HG03439 (cell line): ENCODE data around the gene MACROD2.

Experiments
- ATAC-seq: cut with Tn5 transposase; IDR thresholded peaks from one replicate; pipeline ENCODE4 v1.9.1; 2021; ENCODE audit warnings: mild to moderate bottlenecking, moderate library complexity; ENCODE audit not compliant: unreplicated experiment

The MACROD2 gene

DNA sequence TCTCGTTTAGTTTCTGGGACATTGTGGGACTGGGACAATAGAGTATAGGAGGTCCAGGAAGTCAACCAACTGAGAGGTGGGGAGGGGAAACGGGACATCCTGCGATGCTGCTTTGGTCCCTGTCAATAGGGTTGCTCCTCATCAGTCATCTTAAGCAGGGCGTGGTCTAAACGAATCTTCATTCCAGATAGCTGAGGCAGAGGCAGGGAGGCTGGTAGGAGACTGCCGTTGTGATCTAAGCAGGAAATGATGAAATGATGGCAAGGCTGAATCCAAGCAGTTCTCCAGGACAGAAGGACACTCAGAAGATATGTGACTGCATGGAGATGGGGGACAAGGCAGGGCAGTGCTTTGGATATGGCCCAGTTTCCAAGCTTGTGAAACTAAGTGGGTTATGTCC lies 1624.5 kb downstream of the MACROD2 start:
- no peak for ATAC-seq

DNA sequence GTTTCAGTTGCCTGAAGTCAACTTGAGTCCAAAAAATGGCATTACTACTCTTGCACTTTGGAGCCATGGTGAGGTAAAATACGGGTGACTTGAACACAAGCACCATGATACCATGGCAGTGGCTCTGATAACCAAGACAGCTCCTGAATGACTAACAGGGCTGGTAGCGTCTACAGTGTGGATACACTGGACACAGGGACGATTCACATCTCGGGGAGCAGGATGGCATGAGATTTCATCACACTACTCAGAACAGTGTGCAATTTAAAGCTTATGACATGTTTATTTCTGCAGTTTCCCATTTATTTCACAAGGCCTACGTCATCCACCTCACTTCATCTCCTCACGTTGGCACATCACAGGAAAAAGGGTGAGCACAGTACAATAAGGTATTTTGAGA lies 1627.1 kb downstream of the MACROD2 start:
- ATAC-seq = no peak

GRCh38 chr20:15623215-15623614 lies 1627.9 kb downstream of the MACROD2 start:
- ATAC-seq = no peak

DNA sequence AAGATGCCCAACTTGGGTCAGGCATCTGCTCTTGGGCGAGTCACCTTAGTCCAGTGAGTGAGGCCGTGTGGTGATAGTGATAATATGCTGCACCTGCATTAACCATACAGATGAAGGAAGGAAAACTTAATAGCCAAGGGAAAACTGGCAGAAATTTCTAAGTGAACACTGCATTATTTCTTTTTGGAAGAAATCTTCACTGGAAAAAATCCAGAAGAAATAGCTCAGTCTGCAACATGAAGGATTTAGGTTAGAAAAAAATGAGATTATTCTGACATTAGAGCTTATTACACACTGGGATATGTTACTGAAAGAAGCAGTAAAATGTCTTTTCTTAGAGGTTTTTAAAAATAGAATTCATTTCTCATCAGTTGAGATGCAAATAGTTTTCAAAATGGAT lies 1630.7 kb downstream of the MACROD2 start:
- no peak for ATAC-seq

DNA sequence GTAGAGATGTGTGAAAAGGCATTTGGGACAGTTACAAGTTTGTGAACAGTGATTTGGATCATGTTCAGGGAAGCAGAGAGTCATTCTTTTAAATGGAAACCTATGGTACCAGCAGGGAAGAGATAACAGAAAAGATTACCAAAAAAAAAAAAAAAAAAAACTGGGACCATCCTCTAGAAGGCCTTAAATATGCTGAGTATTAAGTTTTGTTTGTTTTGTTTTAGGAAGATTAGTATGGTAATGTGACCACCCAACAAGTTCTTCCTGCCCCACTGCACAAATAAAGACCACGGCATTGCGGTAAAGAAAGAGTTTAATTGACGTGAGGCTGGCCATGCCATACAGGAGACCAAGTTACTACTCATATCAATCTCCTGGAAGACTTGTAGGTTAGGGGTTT lies 1631.8 kb downstream of the MACROD2 start:
- no peak for ATAC-seq

DNA sequence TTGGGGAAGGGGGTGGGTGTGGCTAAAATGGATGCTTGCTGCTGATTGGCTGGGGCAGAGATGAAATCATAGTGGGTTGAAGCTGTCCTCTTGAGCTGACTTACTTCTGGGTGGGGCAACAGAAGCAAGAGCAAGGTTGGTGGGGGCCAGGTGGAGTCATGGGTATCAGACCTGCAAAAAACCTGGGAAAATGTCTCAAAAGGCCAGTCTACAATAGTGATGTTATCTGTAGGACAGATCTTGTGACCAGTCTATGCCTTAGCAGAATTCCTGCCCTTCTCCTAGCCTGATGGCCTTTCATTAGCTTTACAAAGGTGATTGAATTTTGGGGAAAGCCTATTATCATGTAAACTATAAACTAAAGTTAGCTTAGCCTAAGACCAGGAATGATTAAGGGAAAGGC lies 1632.2 kb downstream of the MACROD2 start:
- ATAC-seq = no peak

- no peak for ATAC-seq
These were observed 1633.6 kb downstream of the MACROD2 start for GRCh38 chr20:15628851-15629353.

- no peak for ATAC-seq
These were observed 1635.0 kb downstream of the MACROD2 start for GRCh38 chr20:15630360-15630759.

- ATAC-seq = no peak
These were observed 1637.4 kb downstream of the MACROD2 start for GRCh38 chr20:15632680-15633079.

- no peak for ATAC-seq
These were observed 1638.8 kb downstream of the MACROD2 start for GRCh38 chr20:15634102-15634501.

DNA sequence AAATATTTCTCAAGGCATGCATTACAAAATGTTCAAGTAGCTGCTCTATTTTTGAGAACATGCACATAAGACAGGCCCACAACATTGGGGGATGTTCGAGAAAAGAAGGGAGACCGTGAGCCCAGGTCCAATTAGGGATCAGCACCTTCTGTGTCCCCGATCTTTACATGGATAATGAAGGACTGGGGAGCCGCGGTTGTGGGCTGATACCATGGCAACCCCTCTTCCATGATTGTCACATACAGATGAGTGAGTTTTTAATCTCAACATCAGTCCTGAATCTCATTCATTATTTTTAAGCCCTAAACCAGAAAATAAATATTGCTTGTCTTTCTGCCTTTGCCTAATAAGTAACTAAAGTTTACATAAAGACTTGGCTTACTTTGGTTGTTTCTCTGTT lies 1642.2 kb downstream of the MACROD2 start:
- ATAC-seq = no peak

- ATAC-seq = no peak
These were observed 1642.8 kb downstream of the MACROD2 start for GRCh38 chr20:15637950-15638754.

- no peak for ATAC-seq
These were observed 1643.5 kb downstream of the MACROD2 start for GRCh38 chr20:15638816-15639215.

GRCh38 chr20:15639839-15640238 lies 1644.5 kb downstream of the MACROD2 start:
- ATAC-seq = no peak

DNA sequence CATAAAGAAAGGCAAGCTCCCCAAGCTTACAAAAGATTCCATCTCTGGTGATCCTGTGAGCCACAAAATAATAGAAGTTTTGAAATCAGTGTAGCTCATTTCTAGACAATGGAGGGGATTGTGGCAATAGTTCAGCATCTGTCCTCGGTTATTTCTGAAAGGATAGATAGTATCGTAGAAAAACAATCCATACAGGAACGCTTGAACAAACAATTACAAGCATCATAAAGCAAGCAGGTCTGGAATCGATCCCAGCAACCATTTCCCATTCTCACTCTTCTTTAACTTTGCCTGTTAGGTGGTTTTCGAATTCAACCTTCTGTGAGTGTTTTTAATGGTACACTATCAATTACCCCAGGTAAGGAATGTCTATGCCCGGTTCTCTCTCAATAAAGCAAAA lies 1646.8 kb downstream of the MACROD2 start:
- ATAC-seq = no peak

GRCh38 chr20:15642676-15643075 lies 1647.4 kb downstream of the MACROD2 start:
- ATAC-seq = no peak

GRCh38 chr20:15643713-15644112 lies 1648.4 kb downstream of the MACROD2 start:
- ATAC-seq = no peak

GRCh38 chr20:15645816-15646215 lies 1650.5 kb downstream of the MACROD2 start:
- no peak for ATAC-seq

DNA sequence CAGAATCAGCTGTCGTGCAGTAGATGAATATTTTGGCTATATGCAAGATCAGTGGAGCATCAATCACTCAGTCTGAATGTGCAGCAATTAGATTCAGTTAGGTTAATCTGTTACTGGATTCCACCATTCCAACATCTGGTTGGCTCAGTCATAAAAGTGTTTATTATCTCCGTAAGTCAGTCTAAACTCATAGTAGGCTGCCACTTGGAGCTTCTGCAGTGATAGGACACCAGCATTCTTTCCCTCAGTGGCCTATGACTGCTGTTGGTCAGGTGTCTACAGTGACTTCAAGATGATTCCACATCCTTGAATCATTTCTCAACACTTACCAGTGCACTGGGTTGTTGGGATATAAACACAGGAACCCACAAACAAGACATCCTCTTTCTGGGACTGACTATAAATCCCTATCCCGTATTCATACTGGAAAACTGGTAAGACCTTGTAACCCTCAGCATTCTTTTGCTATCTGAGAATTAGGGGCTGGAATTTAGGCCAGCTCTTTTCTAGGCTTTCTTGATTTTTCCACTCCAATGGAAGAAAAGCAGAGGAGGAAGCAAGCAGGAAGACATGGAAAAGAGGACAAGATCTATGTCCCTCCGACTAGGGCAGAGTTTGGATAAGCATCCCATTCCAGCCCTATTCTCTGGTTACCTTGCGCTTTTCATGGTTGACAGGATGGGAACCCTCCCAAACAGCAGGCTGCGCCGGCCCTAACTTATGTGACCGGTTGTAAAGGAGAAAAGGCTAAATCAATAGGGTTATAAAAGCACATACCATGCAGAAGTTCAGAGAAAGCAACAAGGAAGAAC lies 1658.3 kb downstream of the MACROD2 start:
- no peak for ATAC-seq

DNA sequence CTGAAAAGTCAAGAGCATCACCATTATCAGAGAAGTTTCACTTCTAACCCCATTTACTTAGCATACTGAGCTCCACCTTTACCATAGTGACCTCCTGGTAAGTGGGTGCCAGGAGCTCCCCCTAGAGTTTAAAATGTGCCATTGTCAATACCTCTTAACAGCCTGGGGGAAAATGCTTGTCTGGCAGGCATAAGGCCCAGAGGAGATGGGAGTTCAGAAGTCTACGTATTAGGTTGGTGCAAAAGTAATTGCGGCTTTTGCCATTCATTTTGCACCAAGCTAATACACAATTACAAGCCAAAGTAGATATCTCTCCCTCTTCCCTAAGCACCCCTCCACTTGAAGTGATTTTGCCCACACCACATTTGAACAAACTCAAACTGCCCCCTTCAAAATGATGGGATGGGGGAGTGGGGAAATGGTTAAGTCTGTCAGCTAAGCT lies 1658.9 kb downstream of the MACROD2 start:
- peak; percentile 99 for ATAC-seq

DNA sequence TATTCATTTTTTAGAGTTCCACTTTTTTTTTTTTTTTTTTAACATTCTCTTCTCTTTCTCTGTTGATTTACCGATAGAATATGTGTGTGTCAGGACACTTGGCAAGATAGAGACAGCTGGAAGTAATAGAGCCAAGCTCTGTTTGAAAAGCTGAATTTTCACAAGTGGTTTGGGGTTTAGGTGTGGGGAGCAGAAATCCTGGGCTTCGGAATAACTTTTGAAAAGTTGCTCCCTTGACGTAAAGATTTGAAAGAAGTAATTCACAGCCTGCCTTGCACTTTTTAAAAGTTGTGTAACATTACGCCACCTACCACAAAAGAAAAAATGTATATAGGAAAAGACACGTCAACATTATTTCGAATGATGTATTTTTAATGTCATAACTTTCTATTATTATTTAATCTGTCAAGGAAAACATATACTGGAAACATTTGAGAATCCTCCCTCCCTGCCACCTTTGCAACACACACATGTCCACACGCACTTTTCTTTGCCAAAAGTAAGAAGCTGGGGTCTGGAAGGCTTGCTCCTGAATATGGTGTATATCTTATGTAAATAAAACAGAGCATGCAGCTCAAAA lies 1660.1 kb downstream of the MACROD2 start:
- no peak for ATAC-seq

DNA sequence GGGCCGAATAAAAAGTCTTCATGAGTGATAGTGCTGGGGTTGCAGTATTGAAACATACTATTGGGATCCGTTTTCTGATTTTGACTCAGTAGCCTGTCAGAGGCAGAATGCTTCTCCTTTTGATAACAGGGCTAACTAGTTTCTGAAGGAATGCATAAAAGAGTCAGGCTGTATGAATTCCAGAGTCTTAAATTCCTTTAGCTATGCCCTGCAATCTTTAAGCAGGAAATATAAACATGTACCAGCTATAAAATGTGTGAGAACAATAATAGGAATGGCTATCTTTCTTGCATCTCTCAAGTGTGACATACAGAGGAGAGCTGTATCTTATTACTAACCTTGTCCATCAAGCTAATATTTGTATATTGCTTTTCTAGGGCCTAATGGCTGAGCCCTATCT lies 1660.8 kb downstream of the MACROD2 start:
- ATAC-seq = no peak
